OCI-LY7 (cell line): ENCODE data around the gene FAM111A. TPM values are rescaled to one million over a fixed set of nuclear protein-coding genes. Genes with fewer than 3 reads are reported as not detected.

ENCODE experiments used
- BruUV-seq: library from RNA; stranded (reverse); fragments of 400-500 nt; replicated peaks from 2 replicates; lab custom pipeline; 2021; lab: Mats Ljungman, UMichigan
- CTCF ChIA-PET: fragments of 300-600 bp; sonication (Branson Sonifier 250); formaldehyde crosslinking; loops from one replicate; lab custom pipeline; 2022; ENCODE audit warnings: antibody characterized with exemption; ENCODE audit not compliant: unreplicated experiment; lab: Charles Lee
- POLR2A ChIA-PET: fragments of 300-600 bp; sonication (Branson Sonifier 250); formaldehyde crosslinking; loops from one replicate; lab custom pipeline; 2022; ENCODE audit warnings: antibody characterized with exemption; lab: Charles Lee
- DNase-seq: peaks from one replicate; pipeline ENCODE4 v3.0.0-alpha.2; 2015; ENCODE audit warnings: low spot score
- H2AFZ ChIP-seq: fragments of 200-600 bp; sonication (generic), shearing (Covaris generic); 2 replicates; pipeline ENCODE4 v1.6.1; 2014; ENCODE audit warnings: mild to moderate bottlenecking, antibody characterized with exemption, low read length, moderate library complexity
- H3K27ac ChIP-seq: fragments of 200-600 bp; sonication (generic); 2 replicates; pipeline ENCODE4 v1.5.1; 2014; ENCODE audit warnings: mixed run types, low read depth, mild to moderate bottlenecking, moderate library complexity, low read length, inconsistent platforms; ENCODE audit not compliant: poor library complexity, severe bottlenecking
- H3K36me3 ChIP-seq: fragments of 200-600 bp; sonication (generic); 2 replicates; pipeline ENCODE4 v1.6.1; 2014; ENCODE audit warnings: mild to moderate bottlenecking, antibody characterized with exemption, low read length, moderate library complexity, mixed read lengths; ENCODE audit not compliant: insufficient read depth
- H3K4me1 ChIP-seq: fragments of 200-600 bp; sonication (generic); 2 replicates; pipeline ENCODE4 v1.5.1; 2014; ENCODE audit warnings: mild to moderate bottlenecking, low read length; ENCODE audit not compliant: insufficient read depth, poor library complexity, severe bottlenecking
- H3K4me2 ChIP-seq: fragments of 200-600 bp; sonication (generic); 2 replicates; pipeline ENCODE4 v1.6.1; 2014; ENCODE audit warnings: mild to moderate bottlenecking, low read length
- H3K4me3 ChIP-seq: fragments of 200-600 bp; sonication (generic); 2 replicates; pipeline ENCODE4 v1.5.1; 2014; ENCODE audit warnings: mild to moderate bottlenecking, low read depth, low read length; ENCODE audit not compliant: poor library complexity, severe bottlenecking
- H3K79me2 ChIP-seq: fragments of 200-600 bp; sonication (generic); 2 replicates; pipeline ENCODE4 v1.6.1; 2016; ENCODE audit warnings: low read depth, mild to moderate bottlenecking, low read length, moderate library complexity, mixed read lengths; ENCODE audit not compliant: insufficient read depth
- H3K9me2 ChIP-seq: fragments of 200-600 bp; sonication (generic); 2 replicates; pipeline ENCODE4 v1.6.1; 2016; ENCODE audit warnings: mild to moderate bottlenecking, low read length, mixed read lengths; ENCODE audit not compliant: insufficient read depth
- H3K9me3 ChIP-seq: fragments of 200-600 bp; sonication (generic); 2 replicates; pipeline ENCODE4 v1.6.1; 2014; ENCODE audit warnings: mild to moderate bottlenecking, mixed run types, low read length, mixed read lengths
- H4K20me1 ChIP-seq: fragments of 200-600 bp; sonication (generic); 2 replicates; pipeline ENCODE4 v1.6.1; 2014; ENCODE audit warnings: mild to moderate bottlenecking, antibody characterized with exemption, low read length, moderate library complexity, mixed read lengths; ENCODE audit not compliant: insufficient read depth
- EZH2phosphoT487 ChIP-seq: fragments of 200-600 bp; sonication (generic); IDR thresholded peaks from 2 replicates; pipeline ENCODE4 v1.6.1; 2018; ENCODE audit warnings: low read depth, borderline replicate concordance, mild to moderate bottlenecking, mixed run types, antibody characterized with exemption, low read length, moderate library complexity, mixed read lengths
- intact Hi-C: fragments of 100-400 bp; cut with micrococcal nuclease; formaldehyde crosslinking; loops from one replicate; pipeline ENCODE4 v1.10.0; 2022; ENCODE audit not compliant: unreplicated experiment
- total RNA-seq, 2 experiments: library from RNA; depleted of rRNA in 1 of 2; stranded (reverse); fragments of >200 nt in 1 of 2; shearing (Covaris generic) in 1 of 2; gene quantifications; 2 replicates each; pipeline ENCODE4 v1.2.3, GENCODE V29; 2014 to 2022
- TF ChIP-seq, protein P1 (sequence below): fragments of 200-600 bp; sonication (generic); conservative IDR thresholded peaks from 2 replicates; pipeline ENCODE4 v1.5.1; 2014; ENCODE audit warnings: mild to moderate bottlenecking, antibody characterized with exemption, low read length, moderate library complexity, mixed read lengths

FAM111A gene
- total RNA-seq, 2 experiments from 2014 or later: 83.9 to 93.7 TPM

DNA sequence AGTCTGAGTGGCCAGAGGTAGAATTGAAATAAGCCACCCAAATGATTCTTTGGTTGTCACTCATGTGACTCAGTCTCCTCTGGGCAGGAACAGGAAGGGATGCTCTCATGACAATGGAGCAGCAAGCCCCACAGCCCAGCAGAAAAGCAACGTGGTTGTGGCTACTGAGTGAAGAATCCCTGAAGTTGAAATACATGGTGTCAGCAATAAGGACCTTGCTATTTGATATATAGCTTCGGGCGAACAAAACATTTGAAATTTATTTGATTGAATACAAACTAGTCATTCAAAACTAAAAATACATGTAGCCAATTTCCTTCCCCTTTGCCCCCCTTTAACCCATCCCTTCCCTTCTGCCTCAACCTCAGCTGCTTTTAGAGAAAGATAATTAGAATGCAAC is 14.8 kb downstream of the FAM111A start:
- H3K4me2 ChIP-seq: no peak overlapping the region
- CTCF ChIA-PET: interaction anchor here (0.8 to 1.7 kb wide), 5 partner anchors 13 to 99 kb away, joined by 3 to 7 read pairs (median 5); partner anchors contain the start of genes DTX4 and FAM111A
- no peak overlapping the region for H2AFZ ChIP-seq
- no peaks in the 10 kb centered on the region for H3K9me2 ChIP-seq
- H3K4me1 ChIP-seq: no peaks in the 10 kb centered on the region
- no peaks in the 10 kb centered on the region for H3K9me3 ChIP-seq
- peaks cover 17% of the 10 kb centered on the region for H3K36me3 ChIP-seq
- H3K79me2 ChIP-seq: no peaks in the 10 kb centered on the region
- no peaks in the 10 kb centered on the region for H4K20me1 ChIP-seq
- DNase-seq: no peak
- H3K27ac ChIP-seq: no peak overlapping the region
- intact Hi-C loops: loop anchor here (5.0 kb wide), 2 partner anchors 100 to 480 kb away; no protein-coding TSS in a partner anchor
- POLR2A ChIA-PET: interaction anchor here (0.6 to 2.9 kb wide), 5 partner anchors 12 to 38 kb away, joined by 3 to 14 read pairs (median 4); partner anchors contain the start of genes DTX4 and FAM111A
- TF ChIP-seq, protein P1, sequence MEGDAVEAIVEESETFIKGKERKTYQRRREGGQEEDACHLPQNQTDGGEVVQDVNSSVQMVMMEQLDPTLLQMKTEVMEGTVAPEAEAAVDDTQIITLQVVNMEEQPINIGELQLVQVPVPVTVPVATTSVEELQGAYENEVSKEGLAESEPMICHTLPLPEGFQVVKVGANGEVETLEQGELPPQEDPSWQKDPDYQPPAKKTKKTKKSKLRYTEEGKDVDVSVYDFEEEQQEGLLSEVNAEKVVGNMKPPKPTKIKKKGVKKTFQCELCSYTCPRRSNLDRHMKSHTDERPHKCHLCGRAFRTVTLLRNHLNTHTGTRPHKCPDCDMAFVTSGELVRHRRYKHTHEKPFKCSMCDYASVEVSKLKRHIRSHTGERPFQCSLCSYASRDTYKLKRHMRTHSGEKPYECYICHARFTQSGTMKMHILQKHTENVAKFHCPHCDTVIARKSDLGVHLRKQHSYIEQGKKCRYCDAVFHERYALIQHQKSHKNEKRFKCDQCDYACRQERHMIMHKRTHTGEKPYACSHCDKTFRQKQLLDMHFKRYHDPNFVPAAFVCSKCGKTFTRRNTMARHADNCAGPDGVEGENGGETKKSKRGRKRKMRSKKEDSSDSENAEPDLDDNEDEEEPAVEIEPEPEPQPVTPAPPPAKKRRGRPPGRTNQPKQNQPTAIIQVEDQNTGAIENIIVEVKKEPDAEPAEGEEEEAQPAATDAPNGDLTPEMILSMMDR: no peak
- no peak for TF ChIP-seq EZH2phosphoT487
- no peak overlapping the region for H3K4me3 ChIP-seq
- no TSS peak for BruUV-seq

DNA sequence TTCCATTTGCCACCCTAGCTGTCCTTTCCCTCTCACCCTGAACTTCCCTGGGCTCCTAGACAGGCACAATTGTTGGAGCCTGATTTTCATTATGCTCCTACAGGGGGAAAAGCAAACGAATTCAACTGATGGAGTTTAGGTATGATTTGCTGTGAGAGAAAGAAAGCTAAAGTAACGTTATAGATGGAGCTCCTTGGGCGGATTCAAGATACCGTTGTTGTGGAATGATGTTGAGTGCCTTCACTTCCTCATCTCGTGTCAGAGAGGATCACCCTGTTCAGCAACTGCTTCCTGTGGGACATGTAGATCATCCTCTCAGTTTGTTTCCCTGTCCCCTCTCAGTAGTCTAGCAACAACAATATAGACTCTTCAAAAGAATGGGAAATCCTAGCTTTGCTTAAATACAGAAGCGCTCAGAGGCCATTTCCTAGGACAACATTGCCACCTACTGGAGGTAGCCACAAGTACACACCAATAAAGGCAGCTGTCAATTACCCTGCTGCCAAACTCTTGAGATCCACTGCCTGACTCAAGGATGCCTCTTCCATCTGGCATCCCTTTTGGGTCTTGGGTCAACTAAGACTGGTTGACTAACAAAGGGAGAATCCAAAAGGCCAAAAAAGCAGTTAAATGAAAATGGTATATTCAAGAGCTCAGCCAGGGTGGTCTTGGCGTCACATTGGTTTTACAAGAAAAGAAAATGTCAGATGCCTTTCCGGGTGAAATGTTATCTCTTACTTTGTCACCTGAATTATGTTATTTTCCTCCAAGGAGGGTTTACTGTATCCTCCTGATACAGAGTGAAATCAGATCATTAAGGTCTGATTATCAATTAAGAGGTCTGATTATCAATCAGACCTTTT is 15.8 kb downstream of the FAM111A start:
- H3K27ac ChIP-seq: no peak overlapping the region
- H3K79me2 ChIP-seq: no peaks in the 10 kb centered on the region
- TF ChIP-seq, protein P1: peak; percentile 95
- no peak for TF ChIP-seq EZH2phosphoT487
- intact Hi-C loops: loop anchor here (1.0 to 5.0 kb wide), 3 partner anchors 16 to 481 kb away; partner anchors contain the start of gene FAM111A
- ChIA-PET POLR2A (interaction anchor here (1.1 to 2.9 kb wide), 5 partner anchors 11 to 200 kb away, joined by 3 to 14 read pairs (median 5); partner anchors contain the start of genes DTX4 and FAM111A), CTCF (interaction anchor here (0.9 to 1.7 kb wide), 7 partner anchors 10 to 133 kb away, joined by 3 to 7 read pairs (median 5); partner anchors contain the start of genes DTX4 and FAM111A)
- H2AFZ ChIP-seq: no peak overlapping the region
- peak; percentile 81 for DNase-seq
- H3K4me2 ChIP-seq: no peak overlapping the region
- no peaks in the 10 kb centered on the region for H4K20me1 ChIP-seq
- H3K9me3 ChIP-seq: no peaks in the 10 kb centered on the region
- H3K9me2 ChIP-seq: no peaks in the 10 kb centered on the region
- BruUV-seq: no TSS peak
- peaks cover 7% of the 10 kb centered on the region for H3K36me3 ChIP-seq
- no peaks in the 10 kb centered on the region for H3K4me1 ChIP-seq
- H3K4me3 ChIP-seq: no peak overlapping the region
